ENCODE results near the gene COX5B.
"Not testable (repeated sequence)": the region's sequence is repeated elsewhere in the genome, so short reads cannot be mapped to it uniquely, and the experiment has no call there.

COX5B gene

DNA sequence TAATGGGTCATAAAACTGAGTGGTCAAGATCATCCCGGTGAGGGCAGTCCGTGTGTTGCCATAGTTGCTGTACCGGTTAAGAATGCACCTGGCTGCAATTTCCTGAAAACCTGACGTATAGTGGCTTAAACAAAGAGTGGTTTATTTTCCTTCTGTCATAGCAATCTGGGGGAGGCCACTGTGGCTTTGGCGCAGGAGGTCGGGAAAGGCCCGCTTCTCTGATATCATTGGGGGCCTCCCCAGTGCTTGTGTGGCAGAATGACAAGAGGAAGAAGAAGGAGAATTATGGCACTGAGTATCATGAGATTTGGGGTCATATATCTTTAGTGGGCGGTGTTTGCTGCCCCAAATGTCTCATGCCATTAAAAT, 28.0 kb downstream of the COX5B start:
- DNase-seq, result no peak

- DNase-seq, result no peak
Measured at GRCh38 chr2:97675430-97676113, 29.7 kb downstream of the COX5B start.

- no peak for DNase-seq
Measured at GRCh38 chr2:97676620-97677019, 30.8 kb downstream of the COX5B start.

DNA sequence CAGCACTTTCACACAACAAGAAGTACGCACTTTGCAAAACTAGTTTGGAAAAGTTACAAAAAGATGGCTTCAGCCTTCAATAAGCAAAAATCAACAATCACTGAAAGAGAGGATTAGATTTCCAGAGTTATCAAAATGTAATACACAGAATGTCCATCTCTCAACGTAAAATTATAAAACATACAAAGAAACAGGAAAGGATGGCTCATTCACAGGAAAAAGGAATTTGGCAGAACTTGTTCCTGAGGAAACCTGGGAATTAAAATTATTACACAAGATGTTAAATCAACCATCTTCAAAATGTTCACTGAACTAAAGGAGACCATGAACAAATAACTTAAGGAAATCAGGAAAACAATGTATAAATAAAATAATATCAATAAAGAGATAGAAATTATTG, 31.6 kb downstream of the COX5B start:
- DNase-seq, result no peak

DNA sequence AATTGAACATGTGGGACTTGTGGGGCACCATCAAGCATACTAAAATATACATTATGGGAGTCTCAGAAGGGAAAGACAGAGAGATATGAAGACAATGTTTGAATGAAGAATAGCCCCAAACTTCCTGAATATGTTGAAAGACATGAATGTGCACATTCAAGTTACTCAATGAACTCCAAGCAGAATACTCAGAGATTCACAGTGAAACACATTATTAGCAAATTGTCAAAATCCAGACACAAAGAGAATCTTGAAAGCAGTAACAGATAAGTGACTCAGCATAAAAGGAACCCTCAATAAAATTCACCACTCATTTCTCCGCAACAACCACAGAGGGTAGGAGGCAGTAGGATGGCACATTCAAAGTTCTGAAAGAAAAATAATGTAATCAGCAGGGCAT, 32.4 kb downstream of the COX5B start:
- DNase-seq, result no peak

DNA sequence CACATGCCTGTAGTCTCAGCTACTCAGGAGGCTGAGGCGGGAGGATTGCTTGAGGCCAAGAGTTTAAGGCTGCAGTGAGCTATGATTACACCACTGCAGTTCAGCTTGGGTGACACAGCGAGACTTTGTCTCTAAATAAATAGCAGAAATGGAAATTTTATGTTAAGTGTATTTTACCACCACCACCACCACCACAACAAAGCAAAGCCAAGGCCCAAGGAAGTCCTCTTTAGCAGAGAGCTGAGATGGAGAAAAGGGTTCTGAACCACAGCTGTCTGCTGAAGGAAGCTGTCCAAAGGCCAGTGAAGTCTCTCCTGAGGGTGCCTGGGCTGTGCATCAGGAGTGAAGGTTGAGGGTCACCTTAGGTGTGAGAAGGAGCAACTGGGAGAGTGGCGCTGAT, 41.4 kb downstream of the COX5B start:
- not testable (repeated sequence) for DNase-seq

DNA sequence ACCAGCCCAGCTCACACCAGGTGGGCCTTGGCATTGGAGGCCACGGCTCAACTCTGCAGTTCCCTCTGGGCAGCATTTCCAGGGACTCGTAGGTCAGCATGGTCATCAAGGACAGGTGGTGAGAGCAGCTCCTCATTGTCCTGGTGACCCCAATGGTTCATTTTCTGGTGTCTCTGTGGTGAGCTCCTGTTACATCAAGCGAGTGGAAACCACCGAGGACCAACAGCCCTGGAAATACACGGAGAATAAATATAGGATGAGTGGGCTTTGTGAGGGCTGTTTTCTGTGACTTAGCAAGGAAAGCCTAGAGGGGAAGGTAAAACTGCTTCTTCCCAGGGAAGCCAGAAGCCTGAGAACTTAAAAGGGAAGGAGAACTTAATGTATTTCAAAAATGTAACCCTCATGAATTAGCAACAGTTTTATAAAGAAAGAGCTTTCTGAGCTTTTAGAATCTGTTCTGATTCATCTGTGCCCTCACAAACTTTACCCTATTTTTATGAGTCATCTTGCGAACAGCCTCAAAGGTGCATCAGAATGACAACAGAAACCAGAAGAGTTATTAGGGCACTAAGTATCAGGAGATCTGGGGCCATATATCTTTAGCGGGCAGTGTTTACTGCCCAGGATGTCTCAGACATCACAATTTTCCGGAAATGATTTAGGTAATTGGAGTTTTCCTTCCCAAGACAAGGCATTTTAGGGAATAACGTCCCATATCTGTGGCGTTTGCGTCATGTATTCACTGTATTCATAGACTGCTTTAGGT, 42.4 kb downstream of the COX5B start:
- no peak for DNase-seq

DNA sequence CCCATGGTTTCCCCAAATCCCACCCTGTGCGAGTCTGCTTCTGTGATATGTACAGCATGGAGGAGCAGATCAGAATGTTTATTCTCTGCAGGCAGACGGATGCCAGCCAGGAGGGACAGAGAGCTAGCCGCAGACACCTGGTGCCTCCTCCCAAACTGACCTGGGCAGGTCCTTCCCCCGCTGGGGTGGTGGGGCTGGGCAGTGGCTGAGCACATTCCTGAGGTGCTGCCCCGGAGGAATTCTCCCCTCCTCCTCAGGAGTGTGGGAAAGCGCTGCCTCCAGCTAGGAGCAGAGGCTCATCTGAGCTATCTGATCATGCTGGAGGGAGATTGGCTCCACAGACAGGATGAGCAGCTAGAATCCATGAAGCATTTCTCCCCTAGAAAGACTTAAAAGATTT, 45.3 kb downstream of the COX5B start:
- no peak for DNase-seq

DNA sequence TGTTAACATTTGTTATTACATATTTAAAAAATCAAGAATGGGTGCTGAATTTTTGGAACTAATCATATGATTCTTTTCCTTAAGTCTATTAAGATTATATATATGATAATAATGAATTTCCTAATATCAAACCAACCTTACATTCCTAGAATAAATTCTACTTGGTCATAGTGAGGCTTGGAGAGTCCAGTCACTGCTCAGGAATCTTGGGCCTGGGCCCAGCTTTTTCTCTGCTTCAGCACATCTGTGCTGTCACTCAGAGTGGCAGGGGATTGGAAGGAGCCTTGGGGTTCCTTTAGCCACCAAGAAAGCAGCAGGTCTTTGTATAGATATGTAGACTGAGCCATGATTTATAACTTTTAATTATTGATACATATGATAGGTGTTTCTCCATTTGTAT, 47.6 kb downstream of the COX5B start:
- no peak for DNase-seq

GRCh38 chr2:97695744-97696143, 49.9 kb downstream of the COX5B start:
- no peak for DNase-seq

GRCh38 chr2:97697252-97698235, 51.7 kb downstream of the COX5B start:
- peak; percentile 86 for DNase-seq
